ENCODE results near the gene DYNLT1. TPM values are rescaled to one million over a fixed set of nuclear protein-coding genes. Genes with fewer than 3 reads are reported as not detected.

The DYNLT1 gene
- total RNA-seq, 1 experiment from 2014 or later = 105 TPM

- Histone ChIP-seq H2BK12ac (ENCODE audit: insufficient read length, low read depth, low read length) (no peak overlapping the region), H3K9ac (ENCODE audit: extremely low read depth, insufficient read length, low read length) (no peak overlapping the region), H2AK5ac (ENCODE audit: insufficient read length, low read length) (no peak overlapping the region), H3K56ac (ENCODE audit: insufficient read length, low read depth, low read length) (no peak overlapping the region), H2BK5ac (ENCODE audit: insufficient read length, low read length) (no peak overlapping the region), H3K4me1 (ENCODE audit: insufficient read depth, low read length) (no peaks in the 10 kb centered on the region), H3T11ph (ENCODE audit: low read length) (no peak overlapping the region), H3K4me2 (ENCODE audit: insufficient read depth, insufficient read length, low read length) (no peak overlapping the region), H3K23me2 (ENCODE audit: insufficient read length, low read depth, low read length, poor library complexity, severe bottlenecking) (no peaks in the 10 kb centered on the region), H3K4ac (ENCODE audit: low read depth, low read length) (no peak overlapping the region), H4K91ac (ENCODE audit: insufficient read length, low read depth, low read length) (no peak overlapping the region), H2BK15ac (ENCODE audit: low read depth, low read length) (no peak overlapping the region), H2BK120ac (ENCODE audit: low read depth, low read length, poor library complexity, severe bottlenecking) (no peak overlapping the region), H3K14ac (ENCODE audit: insufficient read depth, low read length) (no peak overlapping the region), H3K23ac (ENCODE audit: insufficient read length, low read depth, low read length) (no peak overlapping the region), H3K9me3 (ENCODE audit: control insufficient read depth, low read depth, low read length) (no peaks in the 10 kb centered on the region), H3K27ac (ENCODE audit: insufficient read length, low read depth, low read length) (no peak overlapping the region), H4K20me1 (ENCODE audit: control insufficient read depth, insufficient read depth, insufficient read length) (no peaks in the 10 kb centered on the region), H3K79me2 (ENCODE audit: insufficient read depth, low read length) (no peaks in the 10 kb centered on the region), H2AFZ (ENCODE audit: low read length) (no peak overlapping the region), H3K27me3 (ENCODE audit: insufficient read depth, low read length) (no peaks in the 10 kb centered on the region), H4K8ac (replicated peaks; ENCODE audit: insufficient read length, low read depth, low read length) (no peak overlapping the region), H3K79me1 (ENCODE audit: insufficient read depth, low read depth, low read length, poor library complexity, severe bottlenecking) (no peaks in the 10 kb centered on the region), H3K18ac (ENCODE audit: insufficient read length, low read depth, low read length) (no peak overlapping the region), H2BK20ac (ENCODE audit: low read depth, low read length, poor library complexity, severe bottlenecking) (no peak overlapping the region), H4K5ac (ENCODE audit: insufficient read length, low read depth, low read length) (no peak overlapping the region)
- no peaks in the 10 kb centered on the region for H3K36me3 Mint-ChIP-seq (ENCODE audit: insufficient read depth in 1 of 3, low read depth in 3 of 3)
- no peak overlapping the region for H3K27ac Mint-ChIP-seq
- H3K4me3 Mint-ChIP-seq = no peak overlapping the region
- no peaks in the 10 kb centered on the region for H3K9me3 Mint-ChIP-seq
- H3K4me1 Mint-ChIP-seq = peaks cover 6 to 8% of the 10 kb centered on the region in 2 experiments
- no peak for TF ChIP-seq CTCF (conservative IDR thresholded peaks at IDR 0.05)
- no peaks in the 10 kb centered on the region for H3K27me3 Mint-ChIP-seq (ENCODE audit: low read depth)
- no peak for DNase-seq
- no CpG with 5 or more reads among the region's 1 CpG for WGBS (ENCODE audit: extremely low coverage, insufficient read length, low lambda C conversion rate)
Measured at GRCh38 chr6:158688860-158689259, 44.3 kb upstream of the DYNLT1 start.
